ENCODE data around the gene ATRNL1. TPM values are rescaled to one million over a fixed set of nuclear protein-coding genes. Genes with fewer than 3 reads are reported as not detected.

The ATRNL1 gene
- total RNA-seq, 1 experiment from 2014 or later: not detected

- no TSS peak for BruUV-seq (replicated peaks)
Observed at GRCh38 chr10:115867305-115867704, 774.1 kb downstream of the ATRNL1 start.

GRCh38 chr10:115871855-115872254 lies 778.7 kb downstream of the ATRNL1 start:
- BruUV-seq (replicated peaks): no TSS peak
- DNase-seq (ENCODE audit: unreplicated experiment): no peak
- ChIA-PET POLR2A (interaction anchor here (0.7 kb wide), 1 partner anchor 58 kb away, joined by 3 read pairs; no protein-coding TSS in a partner anchor), CTCF (interaction anchor here (1.6 kb wide), 1 partner anchor 9 kb away, joined by 4 read pairs; no protein-coding TSS in a partner anchor)
- Mint-ChIP-seq H3K27ac (ENCODE audit: low read depth, unreplicated experiment) (no peak overlapping the region), H3K9me3 (ENCODE audit: unreplicated experiment) (no peaks in the 10 kb centered on the region), H3K4me1 (ENCODE audit: insufficient read depth, unreplicated experiment) (no peaks in the 10 kb centered on the region), H3K36me3 (ENCODE audit: insufficient read depth, unreplicated experiment) (no peaks in the 10 kb centered on the region), H3K27me3 (ENCODE audit: insufficient read depth, unreplicated experiment) (no peaks in the 10 kb centered on the region), H3K4me3 (ENCODE audit: unreplicated experiment) (no peak overlapping the region)
- intact Hi-C loops (cut with micrococcal nuclease): no loop called here
- TF ChIP-seq CTCF (IDR thresholded peaks at IDR 0.05; ENCODE audit: unreplicated experiment): no peak

More at GRCh38 chr10:115867305-115867704, 774.1 kb downstream of the ATRNL1 start:
- POLR2A ChIA-PET: no interaction called here
- no peaks in the 10 kb centered on the region for H3K36me3 Mint-ChIP-seq (ENCODE audit: insufficient read depth, unreplicated experiment)
- no peaks in the 10 kb centered on the region for H3K4me1 Mint-ChIP-seq (ENCODE audit: insufficient read depth, unreplicated experiment)
- no peak overlapping the region for H3K4me3 Mint-ChIP-seq (ENCODE audit: unreplicated experiment)
- DNase-seq (ENCODE audit: unreplicated experiment): no peak
- H3K27ac Mint-ChIP-seq (ENCODE audit: low read depth, unreplicated experiment): no peak overlapping the region
- CTCF ChIA-PET: interaction anchor here (0.6 kb wide), 1 partner anchor 20 kb away, joined by 3 read pairs; no protein-coding TSS in a partner anchor
- H3K27me3 Mint-ChIP-seq (ENCODE audit: insufficient read depth, unreplicated experiment): no peaks in the 10 kb centered on the region
- no peak for TF ChIP-seq CTCF (IDR thresholded peaks at IDR 0.05; ENCODE audit: unreplicated experiment)
- no peaks in the 10 kb centered on the region for H3K9me3 Mint-ChIP-seq (ENCODE audit: unreplicated experiment)
- intact Hi-C loops (cut with micrococcal nuclease): no loop called here

GRCh38 chr10:115875172-115875571 lies 782.0 kb downstream of the ATRNL1 start:
- Mint-ChIP-seq H3K9me3 (ENCODE audit: unreplicated experiment) (no peaks in the 10 kb centered on the region), H3K4me3 (ENCODE audit: unreplicated experiment) (no peak overlapping the region), H3K36me3 (ENCODE audit: insufficient read depth, unreplicated experiment) (no peaks in the 10 kb centered on the region), H3K27me3 (ENCODE audit: insufficient read depth, unreplicated experiment) (no peaks in the 10 kb centered on the region), H3K27ac (ENCODE audit: low read depth, unreplicated experiment) (no peak overlapping the region), H3K4me1 (ENCODE audit: insufficient read depth, unreplicated experiment) (peaks cover 8% of the 10 kb centered on the region)
- no peak for DNase-seq (ENCODE audit: unreplicated experiment)
- intact Hi-C loops (cut with micrococcal nuclease): no loop called here
- CTCF ChIA-PET: no interaction called here
- no peak for TF ChIP-seq CTCF (IDR thresholded peaks at IDR 0.05; ENCODE audit: unreplicated experiment)
- BruUV-seq (replicated peaks): no TSS peak
- POLR2A ChIA-PET: no interaction called here

GRCh38 chr10:115879372-115880089 lies 786.4 kb downstream of the ATRNL1 start:
- no peaks in the 10 kb centered on the region for H3K9me3 Mint-ChIP-seq (ENCODE audit: unreplicated experiment)
- DNase-seq (ENCODE audit: unreplicated experiment): no peak
- no peak overlapping the region for H3K27ac Mint-ChIP-seq (ENCODE audit: low read depth, unreplicated experiment)
- H3K4me3 Mint-ChIP-seq (ENCODE audit: unreplicated experiment): no peak overlapping the region
- intact Hi-C loops (cut with micrococcal nuclease): no loop called here
- H3K4me1 Mint-ChIP-seq (ENCODE audit: insufficient read depth, unreplicated experiment): peaks cover 8% of the 10 kb centered on the region
- BruUV-seq (replicated peaks): no TSS peak
- no peak for TF ChIP-seq CTCF (IDR thresholded peaks at IDR 0.05; ENCODE audit: unreplicated experiment)
- ChIA-PET POLR2A (no interaction called here), CTCF (interaction anchor here (0.6 to 1.5 kb wide), 2 partner anchors 80 to 497 kb away, joined by 3 read pairs; no protein-coding TSS in a partner anchor)
- no peaks in the 10 kb centered on the region for H3K36me3 Mint-ChIP-seq (ENCODE audit: insufficient read depth, unreplicated experiment)
- H3K27me3 Mint-ChIP-seq (ENCODE audit: insufficient read depth, unreplicated experiment): no peaks in the 10 kb centered on the region
